SJSA1 (cell line): ENCODE measurements around the gene GRIK3. TPM values are rescaled to one million over a fixed set of nuclear protein-coding genes. Genes with fewer than 3 reads are reported as not detected.

Experiments
- DNase-seq, 2 experiments: peaks; one replicate each; pipeline ENCODE4 v3.0.0-alpha.2; 2015 to 2020; ENCODE audit warnings: low spot score in 2 of 2, low read depth in 1 of 2
- H3K27ac ChIP-seq: fragments of 250-450 bp; sonication (Bioruptor Pico); 2 replicates; pipeline ENCODE4 v1.5.1; 2020; ENCODE audit warnings: mild to moderate bottlenecking, moderate library complexity
- H3K27me3 ChIP-seq: fragments of 250-450 bp; sonication (Bioruptor Pico); replicated peaks from 2 replicates; pipeline ENCODE4 v1.5.1; 2020; ENCODE audit warnings: mild to moderate bottlenecking, moderate library complexity
- H3K36me3 ChIP-seq: fragments of 250-450 bp; sonication (Bioruptor Pico); 2 replicates; pipeline ENCODE4 v1.5.1; 2020; ENCODE audit warnings: mild to moderate bottlenecking
- H3K4me1 ChIP-seq: fragments of 250-450 bp; sonication (Bioruptor Pico); replicated peaks from 2 replicates; pipeline ENCODE4 v1.6.1; 2021; ENCODE audit warnings: mild to moderate bottlenecking
- H3K4me3 ChIP-seq: fragments of 250-450 bp; sonication (Bioruptor Pico); 2 replicates; pipeline ENCODE4 v1.5.1; 2020; ENCODE audit warnings: mild to moderate bottlenecking
- H3K9me3 ChIP-seq: fragments of 250-450 bp; sonication (Bioruptor Pico); replicated peaks from 2 replicates; pipeline ENCODE4 v1.5.1; 2020; ENCODE audit warnings: mild to moderate bottlenecking
- total RNA-seq: library from RNA; depleted of rRNA; stranded (reverse); fragments of >200 nt; shearing (Covaris generic); gene quantifications from 2 replicates; pipeline ENCODE4 v1.2.3, GENCODE V29; 2014

GRIK3 gene
- total RNA-seq, 1 experiment from 2014 or later, result not detected

GRCh38 chr1:36971852-36972618 is 62.3 kb downstream of the GRIK3 start:
- no peaks in the 10 kb centered on the region for H3K9me3 ChIP-seq
- no peaks in the 10 kb centered on the region for H3K36me3 ChIP-seq
- H3K27me3 ChIP-seq, result no peaks in the 10 kb centered on the region
- no peak overlapping the region for H3K4me3 ChIP-seq
- H3K4me1 ChIP-seq, result no peaks in the 10 kb centered on the region
- H3K27ac ChIP-seq, result no peak overlapping the region
- no peak for DNase-seq

GRCh38 chr1:36968730-36969129 is 65.6 kb downstream of the GRIK3 start:
- H3K27me3 ChIP-seq, result no peaks in the 10 kb centered on the region
- no peaks in the 10 kb centered on the region for H3K4me1 ChIP-seq
- no peaks in the 10 kb centered on the region for H3K9me3 ChIP-seq
- no peak overlapping the region for H3K27ac ChIP-seq
- no peaks in the 10 kb centered on the region for H3K36me3 ChIP-seq
- DNase-seq, result no peak
- no peak overlapping the region for H3K4me3 ChIP-seq

GRCh38 chr1:36966242-36966641 is 68.1 kb downstream of the GRIK3 start:
- H3K36me3 ChIP-seq, result no peaks in the 10 kb centered on the region

GRCh38 chr1:36965275-36966159 is 68.8 kb downstream of the GRIK3 start:
- Histone ChIP-seq H3K36me3 (no peaks in the 10 kb centered on the region), H3K27me3 (no peaks in the 10 kb centered on the region), H3K9me3 (no peaks in the 10 kb centered on the region), H3K4me1 (no peaks in the 10 kb centered on the region), H3K4me3 (no peak overlapping the region), H3K27ac (no peak overlapping the region)
- no peak for DNase-seq

More at GRCh38 chr1:36966242-36966641, 68.1 kb downstream of the GRIK3 start:
- Histone ChIP-seq H3K27ac (no peak overlapping the region), H3K4me1 (no peaks in the 10 kb centered on the region), H3K9me3 (no peaks in the 10 kb centered on the region), H3K4me3 (no peak overlapping the region), H3K27me3 (no peaks in the 10 kb centered on the region)
- no peak for DNase-seq

- Histone ChIP-seq H3K4me1 (no peaks in the 10 kb centered on the region), H3K27me3 (no peaks in the 10 kb centered on the region), H3K9me3 (no peaks in the 10 kb centered on the region), H3K27ac (no peak overlapping the region), H3K36me3 (no peaks in the 10 kb centered on the region), H3K4me3 (no peak overlapping the region)
- DNase-seq, result no peak
Measured at GRCh38 chr1:36964830-36965229, 69.5 kb downstream of the GRIK3 start.

GRCh38 chr1:36963006-36963405 is 71.3 kb downstream of the GRIK3 start:
- Histone ChIP-seq H3K27me3 (no peaks in the 10 kb centered on the region), H3K9me3 (no peaks in the 10 kb centered on the region), H3K4me1 (no peaks in the 10 kb centered on the region), H3K4me3 (no peak overlapping the region), H3K27ac (no peak overlapping the region), H3K36me3 (no peaks in the 10 kb centered on the region)
- DNase-seq, result no peak

GRCh38 chr1:36961062-36961615 is 73.2 kb downstream of the GRIK3 start:
- no peak overlapping the region for H3K4me3 ChIP-seq
- no peaks in the 10 kb centered on the region for H3K4me1 ChIP-seq
- no peaks in the 10 kb centered on the region for H3K9me3 ChIP-seq
- no peaks in the 10 kb centered on the region for H3K27me3 ChIP-seq
- no peak for DNase-seq
- H3K36me3 ChIP-seq, result no peaks in the 10 kb centered on the region
- no peak overlapping the region for H3K27ac ChIP-seq

GRCh38 chr1:36956570-36956969 is 77.7 kb downstream of the GRIK3 start:
- no peaks in the 10 kb centered on the region for H3K27me3 ChIP-seq
- no peak overlapping the region for H3K27ac ChIP-seq
- no peaks in the 10 kb centered on the region for H3K4me1 ChIP-seq
- no peak overlapping the region for H3K4me3 ChIP-seq
- H3K9me3 ChIP-seq, result no peaks in the 10 kb centered on the region
- no peaks in the 10 kb centered on the region for H3K36me3 ChIP-seq
- DNase-seq, result no peak

- H3K27me3 ChIP-seq, result no peaks in the 10 kb centered on the region
- H3K4me1 ChIP-seq, result no peaks in the 10 kb centered on the region
- H3K27ac ChIP-seq, result no peak overlapping the region
- H3K36me3 ChIP-seq, result no peaks in the 10 kb centered on the region
- H3K4me3 ChIP-seq, result no peak overlapping the region
- H3K9me3 ChIP-seq, result no peaks in the 10 kb centered on the region
- DNase-seq, result no peak
Measured at GRCh38 chr1:36955016-36955415, 79.3 kb downstream of the GRIK3 start.

- Histone ChIP-seq H3K9me3 (no peaks in the 10 kb centered on the region), H3K27ac (no peak overlapping the region), H3K4me3 (no peak overlapping the region), H3K4me1 (no peaks in the 10 kb centered on the region), H3K36me3 (no peaks in the 10 kb centered on the region), H3K27me3 (no peaks in the 10 kb centered on the region)
- no peak for DNase-seq
Measured at GRCh38 chr1:36953061-36953460, 81.3 kb downstream of the GRIK3 start.

- no peaks in the 10 kb centered on the region for H3K9me3 ChIP-seq
- H3K4me1 ChIP-seq, result no peaks in the 10 kb centered on the region
- no peaks in the 10 kb centered on the region for H3K27me3 ChIP-seq
- no peak overlapping the region for H3K27ac ChIP-seq
- no peaks in the 10 kb centered on the region for H3K36me3 ChIP-seq
- no peak overlapping the region for H3K4me3 ChIP-seq
- no peak for DNase-seq
Measured at GRCh38 chr1:36951761-36952160, 82.6 kb downstream of the GRIK3 start.

GRCh38 chr1:36951292-36951750 is 83.0 kb downstream of the GRIK3 start:
- Histone ChIP-seq H3K9me3 (no peaks in the 10 kb centered on the region), H3K36me3 (no peaks in the 10 kb centered on the region), H3K4me1 (no peaks in the 10 kb centered on the region), H3K4me3 (no peak overlapping the region), H3K27ac (no peak overlapping the region), H3K27me3 (no peaks in the 10 kb centered on the region)
- no peak for DNase-seq

- H3K4me1 ChIP-seq, result no peaks in the 10 kb centered on the region
- no peaks in the 10 kb centered on the region for H3K27me3 ChIP-seq
- no peak overlapping the region for H3K4me3 ChIP-seq
- H3K9me3 ChIP-seq, result no peaks in the 10 kb centered on the region
- no peaks in the 10 kb centered on the region for H3K36me3 ChIP-seq
- no peak for DNase-seq
- no peak overlapping the region for H3K27ac ChIP-seq
Measured at GRCh38 chr1:36950604-36951291, 83.6 kb downstream of the GRIK3 start.
